HepG2 (cell line): ENCODE data around the gene SYMPK. TPM values are rescaled to one million over a fixed set of nuclear protein-coding genes. Genes with fewer than 3 reads are reported as not detected.
A peak's percentile ranks its signal among the peaks of the same experiment; 100 is the strongest.

ENCODE experiments used
- AGO1 ChIP-seq: fragments of 200-400 bp; formaldehyde crosslinking; IDR thresholded peaks from 2 replicates; pipeline ENCODE4 v1.6.1; 2017; ENCODE audit warnings: mild to moderate bottlenecking, low read depth, low read length, moderate library complexity; ENCODE audit not compliant: poor library complexity, severe bottlenecking
- ATF7-NPFF ChIP-seq: sonication (generic); formaldehyde crosslinking; IDR thresholded peaks from 2 replicates; pipeline ENCODE4 v1.8.1; 2023; ENCODE audit warnings: mild to moderate bottlenecking, low read depth, missing genetic modification reagents, moderate library complexity
- CC2D1A ChIP-seq: sonication (generic); formaldehyde crosslinking; IDR thresholded peaks from 2 replicates; pipeline ENCODE4 v1.8.1; 2023; ENCODE audit warnings: mild to moderate bottlenecking, missing genetic modification reagents
- FOXM1 ChIP-seq: sonication (generic); formaldehyde crosslinking; IDR thresholded peaks from 2 replicates; pipeline ENCODE4 v1.5.0; 2020; ENCODE audit warnings: missing genetic modification reagents
- HDAC2 ChIP-seq: sonication (generic); formaldehyde crosslinking; IDR thresholded peaks from 2 replicates; pipeline ENCODE4 v1.4.0; 2020; ENCODE audit warnings: missing genetic modification reagents
- HOXA5 ChIP-seq: sonication (generic); formaldehyde crosslinking; IDR thresholded peaks from 2 replicates; pipeline ENCODE4 v1.4.0; 2020; ENCODE audit warnings: missing genetic modification reagents
- ISX ChIP-seq: sonication (generic); formaldehyde crosslinking; conservative IDR thresholded peaks from 2 replicates; pipeline ENCODE4 v1.5.0; 2020; ENCODE audit warnings: missing genetic modification reagents
- KDM3A ChIP-seq: IDR thresholded peaks from 2 replicates; pipeline ENCODE4 v1.6.1; 2018; ENCODE audit warnings: low read depth, missing compliant biosample characterization
- KMT2A ChIP-seq: sonication (generic); formaldehyde crosslinking; IDR thresholded peaks from 2 replicates; pipeline ENCODE4 v1.4.0; 2020; ENCODE audit warnings: missing genetic modification reagents
- NCOA2 ChIP-seq: sonication (generic); formaldehyde crosslinking; IDR thresholded peaks from 2 replicates; pipeline ENCODE4 v1.8.0; 2022; ENCODE audit warnings: inconsistent platforms
- NFIC ChIP-seq: IDR thresholded peaks from 2 replicates; pipeline ENCODE4 v1.6.1; 2012; ENCODE audit warnings: mild to moderate bottlenecking, low read length, inconsistent platforms
- NFKBIZ ChIP-seq: IDR thresholded peaks from 2 replicates; pipeline ENCODE4 v1.6.1; 2018; ENCODE audit warnings: missing genetic modification reagents, missing compliant biosample characterization
- NR2C2 ChIP-seq: sonication (generic); formaldehyde crosslinking; IDR thresholded peaks from 2 replicates; pipeline ENCODE4 v1.4.0; 2020; ENCODE audit warnings: missing genetic modification reagents, mild to moderate bottlenecking, moderate library complexity, borderline replicate concordance
- NR2F1 ChIP-seq, 2 experiments: fragments of 450-650 bp in 1 of 2; formaldehyde crosslinking in 1 of 2; IDR thresholded peaks; 2 replicates each; pipeline versions ENCODE4 v1.5.0 to v1.6.1; 2016 to 2020; ENCODE audit warnings: mild to moderate bottlenecking in 1 of 2, missing compliant biosample characterization in 1 of 2, missing genetic modification reagents in 1 of 2, moderate library complexity in 1 of 2
- SAFB2 ChIP-seq: sonication (generic); formaldehyde crosslinking; IDR thresholded peaks from 2 replicates; pipeline ENCODE4 v1.5.1; 2020; ENCODE audit warnings: missing genetic modification reagents, low read depth, mild to moderate bottlenecking, borderline replicate concordance
- ZC3H13 ChIP-seq: sonication (generic); formaldehyde crosslinking; IDR thresholded peaks from 2 replicates; pipeline ENCODE4 v1.8.1; 2023; ENCODE audit warnings: mild to moderate bottlenecking, missing genetic modification reagents, moderate library complexity
- ZMYM2 ChIP-seq: sonication (generic); formaldehyde crosslinking; IDR thresholded peaks from 2 replicates; pipeline ENCODE4 v1.8.0; 2022; ENCODE audit warnings: mild to moderate bottlenecking, missing genetic modification reagents
- ZNF331 ChIP-seq: sonication (generic); formaldehyde crosslinking; IDR thresholded peaks from 2 replicates; pipeline ENCODE4 v1.4.0; 2020; ENCODE audit warnings: missing genetic modification reagents
- ZNF33A ChIP-seq: sonication (generic); formaldehyde crosslinking; IDR thresholded peaks from 2 replicates; pipeline ENCODE4 v1.5.1; 2020; ENCODE audit warnings: missing genetic modification reagents, mild to moderate bottlenecking, moderate library complexity, borderline replicate concordance
- ZNF34 ChIP-seq: sonication (generic); formaldehyde crosslinking; IDR thresholded peaks from 2 replicates; pipeline ENCODE4 v1.4.0; 2020; ENCODE audit warnings: mild to moderate bottlenecking, missing genetic modification reagents, borderline replicate concordance
- ZNF431 ChIP-seq: sonication (generic); formaldehyde crosslinking; IDR thresholded peaks from 2 replicates; pipeline ENCODE4 v1.9.0; 2022; ENCODE audit warnings: missing genetic modification reagents, low read depth, mild to moderate bottlenecking, borderline replicate concordance
- ZNF556 ChIP-seq: sonication (generic); formaldehyde crosslinking; IDR thresholded peaks from 2 replicates; pipeline ENCODE4 v1.4.0; 2020; ENCODE audit warnings: mild to moderate bottlenecking, missing genetic modification reagents, borderline replicate concordance
- ZNF780A ChIP-seq: sonication (generic); formaldehyde crosslinking; IDR thresholded peaks from 2 replicates; pipeline ENCODE4 v1.8.0; 2022; ENCODE audit warnings: mild to moderate bottlenecking, missing genetic modification reagents, moderate library complexity
- polyA plus RNA-seq, 8 experiments: library from polyadenylated mRNA; depleted of rRNA in 3 of 8; stranded (reverse) in 7 of 8; unstranded in 1 of 8; fragments of >200 nt; fragmentation: Illumina TruSeq in 4 of 8; extraction: Trizol in 4 of 8; gene quantifications; 2 replicates each; pipeline versions ENCODE4 v1.2.1 to v1.2.3, GENCODE V29; 2011 to 2016; ENCODE audit warnings: low read depth in 4 of 8, missing spikeins in 1 of 8, mixed read lengths in 1 of 8; ENCODE audit not compliant: insufficient read depth in 1 of 8
- total RNA-seq, 5 experiments: library from RNA; depleted of rRNA; stranded (reverse); fragments of >200 nt; fragmentation: Illumina TruSeq; extraction: Trizol; gene quantifications; 2 replicates each; pipeline ENCODE4 v1.2.3, GENCODE V29; 2016; ENCODE audit warnings: low read depth in 1 of 5
- TF ChIP-seq, protein P1 (sequence below): sonication (generic); formaldehyde crosslinking; IDR thresholded peaks from 2 replicates; pipeline ENCODE4 v1.4.0; 2020; ENCODE audit warnings: mild to moderate bottlenecking, low read depth, missing genetic modification reagents
- TF ChIP-seq, protein P2 (sequence below): sonication (generic); formaldehyde crosslinking; IDR thresholded peaks from 2 replicates; pipeline ENCODE4 v1.5.0; 2020; ENCODE audit warnings: mild to moderate bottlenecking, missing genetic modification reagents, moderate library complexity
- TF ChIP-seq, protein P3 (sequence below): sonication (generic); formaldehyde crosslinking; IDR thresholded peaks from 2 replicates; pipeline ENCODE4 v1.4.0; 2020; ENCODE audit warnings: missing genetic modification reagents, borderline replicate concordance

The SYMPK gene
- total and polyA plus RNA-seq, 2 of the 13 experiments (the other 11 are each of a cell fraction or from before 2014, with no cell fraction given) = 21.9 to 55.7 TPM

DNA sequence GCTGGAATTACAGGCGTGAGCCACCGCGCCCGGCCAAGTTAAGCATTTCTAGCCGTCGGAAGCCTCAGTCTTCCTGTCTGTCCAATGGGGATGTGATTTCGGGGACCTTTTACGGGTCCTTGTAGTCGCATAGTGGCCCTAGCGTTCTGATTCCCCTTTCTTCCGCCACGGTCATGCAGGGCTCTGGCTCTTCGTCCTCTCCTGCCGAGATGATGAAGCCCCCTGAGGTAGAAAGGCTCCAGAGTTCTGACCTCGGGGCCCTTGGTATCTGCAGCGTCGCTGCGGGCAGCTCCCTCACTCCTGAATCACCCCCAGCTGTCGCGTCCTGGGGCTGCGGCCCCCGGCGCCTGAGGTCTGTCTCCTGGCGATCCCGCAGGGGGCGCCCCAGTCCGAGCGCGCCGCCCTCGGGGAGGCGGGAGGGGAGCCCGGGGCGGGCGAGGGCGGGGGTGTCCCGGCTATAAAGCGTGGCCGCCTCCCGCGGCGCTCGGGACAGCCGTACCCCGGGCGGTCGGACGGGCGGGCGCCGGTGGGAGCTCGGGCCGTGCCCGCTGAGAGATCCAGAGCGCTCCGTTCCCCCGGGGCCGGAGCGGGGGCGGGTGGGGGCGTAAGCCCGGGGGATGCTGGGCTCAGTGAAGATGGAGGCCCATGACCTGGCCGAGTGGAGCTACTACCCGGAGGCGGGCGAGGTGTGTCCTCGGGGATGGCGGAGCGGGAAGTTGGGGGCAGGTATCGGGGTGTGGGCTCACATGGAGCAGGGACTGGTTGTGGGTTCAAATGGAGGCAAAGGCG, 1.1 kb upstream of the SYMPK start, which contains the start of gene FOXA3 (continued):
- TF ChIP-seq, protein P1, sequence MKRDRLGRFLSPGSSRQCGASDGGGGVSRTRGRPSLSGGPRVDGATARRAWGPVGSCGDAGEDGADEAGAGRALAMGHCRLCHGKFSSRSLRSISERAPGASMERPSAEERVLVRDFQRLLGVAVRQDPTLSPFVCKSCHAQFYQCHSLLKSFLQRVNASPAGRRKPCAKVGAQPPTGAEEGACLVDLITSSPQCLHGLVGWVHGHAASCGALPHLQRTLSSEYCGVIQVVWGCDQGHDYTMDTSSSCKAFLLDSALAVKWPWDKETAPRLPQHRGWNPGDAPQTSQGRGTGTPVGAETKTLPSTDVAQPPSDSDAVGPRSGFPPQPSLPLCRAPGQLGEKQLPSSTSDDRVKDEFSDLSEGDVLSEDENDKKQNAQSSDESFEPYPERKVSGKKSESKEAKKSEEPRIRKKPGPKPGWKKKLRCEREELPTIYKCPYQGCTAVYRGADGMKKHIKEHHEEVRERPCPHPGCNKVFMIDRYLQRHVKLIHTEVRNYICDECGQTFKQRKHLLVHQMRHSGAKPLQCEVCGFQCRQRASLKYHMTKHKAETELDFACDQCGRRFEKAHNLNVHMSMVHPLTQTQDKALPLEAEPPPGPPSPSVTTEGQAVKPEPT (CRISPR knock-in tag) = no peak
- peak; percentile 22; the same call in 1 of the 2 replicates for TF ChIP-seq KMT2A (CRISPR knock-in tag)
- no peak; the same call in 1 of the 2 replicates for TF ChIP-seq NCOA2 (CRISPR knock-in tag)
- TF ChIP-seq ZNF331 (CRISPR knock-in tag) = no peak; the same call in 1 of the 2 replicates
- no peak; the same call in 1 of the 2 replicates for TF ChIP-seq KDM3A (CRISPR knock-in tag)
- no peak for TF ChIP-seq HOXA5 (CRISPR knock-in tag)
- TF ChIP-seq, protein P2, sequence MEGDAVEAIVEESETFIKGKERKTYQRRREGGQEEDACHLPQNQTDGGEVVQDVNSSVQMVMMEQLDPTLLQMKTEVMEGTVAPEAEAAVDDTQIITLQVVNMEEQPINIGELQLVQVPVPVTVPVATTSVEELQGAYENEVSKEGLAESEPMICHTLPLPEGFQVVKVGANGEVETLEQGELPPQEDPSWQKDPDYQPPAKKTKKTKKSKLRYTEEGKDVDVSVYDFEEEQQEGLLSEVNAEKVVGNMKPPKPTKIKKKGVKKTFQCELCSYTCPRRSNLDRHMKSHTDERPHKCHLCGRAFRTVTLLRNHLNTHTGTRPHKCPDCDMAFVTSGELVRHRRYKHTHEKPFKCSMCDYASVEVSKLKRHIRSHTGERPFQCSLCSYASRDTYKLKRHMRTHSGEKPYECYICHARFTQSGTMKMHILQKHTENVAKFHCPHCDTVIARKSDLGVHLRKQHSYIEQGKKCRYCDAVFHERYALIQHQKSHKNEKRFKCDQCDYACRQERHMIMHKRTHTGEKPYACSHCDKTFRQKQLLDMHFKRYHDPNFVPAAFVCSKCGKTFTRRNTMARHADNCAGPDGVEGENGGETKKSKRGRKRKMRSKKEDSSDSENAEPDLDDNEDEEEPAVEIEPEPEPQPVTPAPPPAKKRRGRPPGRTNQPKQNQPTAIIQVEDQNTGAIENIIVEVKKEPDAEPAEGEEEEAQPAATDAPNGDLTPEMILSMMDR (CRISPR knock-in tag) = peak; percentile 86
- TF ChIP-seq ZNF34 (CRISPR knock-in tag) = no peak
- no peak for TF ChIP-seq ZNF431 (CRISPR knock-in tag)
- no peak for TF ChIP-seq FOXM1 (CRISPR knock-in tag)
- TF ChIP-seq ZMYM2 = peak; percentile 89
- no peak for TF ChIP-seq NFIC
- TF ChIP-seq ZC3H13 (CRISPR knock-in tag) = no peak
- TF ChIP-seq ATF7-NPFF = peak; percentile 69; the same call in 1 of the 2 replicates
- TF ChIP-seq, protein P3, sequence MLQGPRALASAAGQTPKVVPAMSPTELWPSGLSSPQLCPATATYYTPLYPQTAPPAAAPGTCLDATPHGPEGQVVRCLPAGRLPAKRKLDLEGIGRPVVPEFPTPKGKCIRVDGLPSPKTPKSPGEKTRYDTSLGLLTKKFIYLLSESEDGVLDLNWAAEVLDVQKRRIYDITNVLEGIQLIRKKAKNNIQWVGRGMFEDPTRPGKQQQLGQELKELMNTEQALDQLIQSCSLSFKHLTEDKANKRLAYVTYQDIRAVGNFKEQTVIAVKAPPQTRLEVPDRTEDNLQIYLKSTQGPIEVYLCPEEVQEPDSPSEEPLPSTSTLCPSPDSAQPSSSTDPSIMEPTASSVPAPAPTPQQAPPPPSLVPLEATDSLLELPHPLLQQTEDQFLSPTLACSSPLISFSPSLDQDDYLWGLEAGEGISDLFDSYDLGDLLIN (CRISPR knock-in tag) = no peak
- no peak for TF ChIP-seq NR2C2
- no peak for TF ChIP-seq CC2D1A (CRISPR knock-in tag)
- TF ChIP-seq NFKBIZ (CRISPR knock-in tag) = no peak
- TF ChIP-seq AGO1 = peak; percentile 24
- peak; percentile 86; the same call in 1 of the 2 replicates for TF ChIP-seq SAFB2 (CRISPR knock-in tag)
- TF ChIP-seq NR2F1 (CRISPR knock-in tag; IDR thresholded peaks at IDR 0.05) = 0 out of 4 replicates have a peak, but pooled peaks of 1 of the 2 experiments have one; percentile 21
- no peak for TF ChIP-seq ISX (CRISPR knock-in tag)
- no peak for TF ChIP-seq ZNF556 (CRISPR knock-in tag)
- TF ChIP-seq ZNF780A = no peak
- TF ChIP-seq HDAC2 = peak; percentile 48; the same call in 1 of the 2 replicates
- no peak for TF ChIP-seq ZNF33A (CRISPR knock-in tag)
